T-helper 17 cell (primary cell): Measurements from ENCODE around the gene SPINK13. TPM values are rescaled to one million over a fixed set of nuclear protein-coding genes. Genes with fewer than 3 reads are reported as not detected.

ENCODE experiments used
- ATAC-seq: fragments of 150-1000 bp; cut with Tn5 transposase; 2 replicates; pipeline ENCODE4 v1.10.0; 2021; ENCODE audit warnings: mild to moderate bottlenecking, moderate library complexity
- DNase-seq, 3 donors: peaks; one replicate each; pipeline versions ENCODE4 v3.0.0 to v3.0.0-alpha.2; 2020 to 2021
- H3K9me3 ChIP-seq: one replicate; pipeline ENCODE4 v1.7.0; 2013; ENCODE audit warnings: low read length, mild to moderate bottlenecking; ENCODE audit not compliant: control insufficient read depth, poor library complexity, severe bottlenecking
- H3K27ac Mint-ChIP-seq: one replicate; pipeline ENCODE4 v1.8.0; 2022; ENCODE audit warnings: mild to moderate bottlenecking, moderate library complexity, mixed read lengths
- H3K27me3 Mint-ChIP-seq: one replicate; pipeline ENCODE4 v1.8.0; 2022; ENCODE audit warnings: mixed read lengths
- H3K36me3 Mint-ChIP-seq: one replicate; pipeline ENCODE4 v1.8.0; 2022; ENCODE audit warnings: low read depth, mixed read lengths
- H3K4me1 Mint-ChIP-seq: one replicate; pipeline ENCODE4 v1.8.0; 2022; ENCODE audit warnings: mild to moderate bottlenecking, mixed read lengths
- H3K4me3 Mint-ChIP-seq: one replicate; pipeline ENCODE4 v1.8.0; 2022; ENCODE audit warnings: mild to moderate bottlenecking, moderate library complexity, mixed read lengths
- total RNA-seq, 4 donors: library from RNA in 2 of 4; stranded (reverse) in 2 of 4; gene quantifications; one replicate each; pipeline ENCODE4 v1.2.3 and lab custom pipeline; 2022 to 2026

The SPINK13 gene
- total RNA-seq, 2 donors from 2014 or later, result not detected

GRCh38 chr5:148335259-148335658 is 66.7 kb downstream of the SPINK13 start, which contains the start of gene SPINK9:
TSS of gene SPINK9 (plus strand) at chr5:148335559. CDS start at chr5:148335614, 55 bp downstream.
- no peak within 1 kb of the TSS for H3K4me3 Mint-ChIP-seq
- no peak within 1 kb of the TSS for H3K27ac Mint-ChIP-seq
- no peak for ATAC-seq
- no peaks in the 10 kb centered on the region for H3K4me1 Mint-ChIP-seq
- no peaks in the 10 kb centered on the region for H3K9me3 ChIP-seq
- no peaks in the 10 kb centered on the region for H3K36me3 Mint-ChIP-seq
- DNase-seq, result no peak
- peaks cover 5% of the 10 kb centered on the region for H3K27me3 Mint-ChIP-seq

Other genes with a start within 250 kb of the SPINK13 start
- not detected for gene SPINK5, start 204.8 kb upstream of the SPINK13 start, total RNA-seq
- gene SPINK14, start 100.2 kb upstream of the SPINK13 start, total RNA-seq, result not detected
- gene SPINK6, start 65.8 kb upstream of the SPINK13 start, total RNA-seq, result not detected
- not detected for gene MARCOL, start 30.3 kb upstream of the SPINK13 start, total RNA-seq
- gene SPINK7, start 43.6 kb downstream of the SPINK13 start, total RNA-seq, result not detected
- not detected for gene SPINK9, start 66.8 kb downstream of the SPINK13 start, total RNA-seq
- gene FBXO38, start 115.2 kb downstream of the SPINK13 start, total RNA-seq, result 10 to 100 TPM; 51.2 to 51.7 TPM